SIG-M5 treated with dmso at 0.1 percent for 504 hours (cell line): ENCODE data around the gene PRKCH.

ENCODE experiments used
- DNase-seq: peaks from one replicate; lab custom pipeline; 2025; ENCODE audit not compliant: unreplicated experiment; lab: John Stamatoyannopoulos, UW

The PRKCH gene

GRCh38 chr14:61505815-61506809, 184.7 kb downstream of the PRKCH start:
- DNase-seq = no peak

- no peak for DNase-seq
Measured at GRCh38 chr14:61508526-61508925, 187.1 kb downstream of the PRKCH start.

- DNase-seq = no peak
Measured at GRCh38 chr14:61510736-61511557, 189.6 kb downstream of the PRKCH start.

GRCh38 chr14:61511558-61511948, 190.2 kb downstream of the PRKCH start:
- DNase-seq = no peak

GRCh38 chr14:61512026-61512834, 190.9 kb downstream of the PRKCH start:
- DNase-seq = no peak

GRCh38 chr14:61513986-61514830, 192.8 kb downstream of the PRKCH start:
- DNase-seq = peak; percentile 32

- no peak for DNase-seq
Measured at GRCh38 chr14:61514927-61515326, 193.5 kb downstream of the PRKCH start.

GRCh38 chr14:61515436-61516117, 194.2 kb downstream of the PRKCH start:
- no peak for DNase-seq

- DNase-seq = no peak
Measured at GRCh38 chr14:61516118-61516743, 194.9 kb downstream of the PRKCH start.

- DNase-seq = no peak
Measured at GRCh38 chr14:61516964-61517653, 195.7 kb downstream of the PRKCH start.

GRCh38 chr14:61517911-61518384, 196.6 kb downstream of the PRKCH start:
- DNase-seq = no peak

- DNase-seq = no peak
Measured at GRCh38 chr14:61518403-61518802, 197.0 kb downstream of the PRKCH start.

GRCh38 chr14:61519106-61519505, 197.7 kb downstream of the PRKCH start:
- DNase-seq = no peak

- no peak for DNase-seq
Measured at GRCh38 chr14:61519735-61520134, 198.4 kb downstream of the PRKCH start.

- no peak for DNase-seq
Measured at GRCh38 chr14:61520576-61520975, 199.2 kb downstream of the PRKCH start.

- no peak for DNase-seq
Measured at GRCh38 chr14:61521773-61522172, 200.4 kb downstream of the PRKCH start.

- no peak for DNase-seq
Measured at GRCh38 chr14:61523751-61524150, 202.4 kb downstream of the PRKCH start.

- DNase-seq = no peak
Measured at GRCh38 chr14:61524211-61524806, 202.9 kb downstream of the PRKCH start.
